AG09309 (cell line): ENCODE results near the gene TMEM130.

Experiments
- DNase-seq: peaks from one replicate; pipeline ENCODE4 v3.0.0-alpha.2; 2010; ENCODE audit warnings: low read depth
- H3K4me3 ChIP-seq: 2 replicates; pipeline ENCODE4 v1.5.1; 2011; ENCODE audit warnings: mild to moderate bottlenecking, low read depth, low read length, moderate library complexity; ENCODE audit not compliant: control insufficient read depth
- CTCF ChIP-seq: IDR thresholded peaks from 2 replicates; pipeline ENCODE4 v1.5.1; 2011; ENCODE audit warnings: mild to moderate bottlenecking, low read depth, low read length, inconsistent platforms; ENCODE audit not compliant: insufficient read depth, control insufficient read depth; ENCODE audit errors: missing control alignments

The TMEM130 gene

DNA sequence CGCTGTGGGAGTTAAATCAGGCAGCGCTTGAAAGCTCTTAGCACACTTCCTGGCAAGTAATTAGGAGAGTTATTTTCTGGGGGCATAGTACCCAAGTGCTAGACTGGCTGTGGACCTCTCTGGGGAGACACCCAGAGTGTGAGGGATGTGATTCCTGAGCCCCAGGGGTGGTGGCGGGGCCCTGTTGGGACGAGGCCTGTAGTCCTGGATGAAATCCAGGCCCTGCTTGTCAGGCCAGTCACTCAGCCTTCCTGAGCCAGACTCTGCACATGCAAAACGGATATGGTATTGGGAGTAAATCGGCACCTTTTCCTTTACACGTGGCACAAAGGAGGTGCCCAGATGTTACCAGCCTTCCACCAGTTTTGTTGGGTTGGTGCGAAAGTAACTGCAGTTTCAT, 39.7 kb upstream of the TMEM130 start:
- TF ChIP-seq CTCF = no peak
- no peak for DNase-seq
- H3K4me3 ChIP-seq = no peak overlapping the region

- no peak for DNase-seq
- H3K4me3 ChIP-seq = no peak overlapping the region
- no peak for TF ChIP-seq CTCF
These were observed 38.8 kb upstream of the TMEM130 start for GRCh38 chr7:98908585-98908984.

DNA sequence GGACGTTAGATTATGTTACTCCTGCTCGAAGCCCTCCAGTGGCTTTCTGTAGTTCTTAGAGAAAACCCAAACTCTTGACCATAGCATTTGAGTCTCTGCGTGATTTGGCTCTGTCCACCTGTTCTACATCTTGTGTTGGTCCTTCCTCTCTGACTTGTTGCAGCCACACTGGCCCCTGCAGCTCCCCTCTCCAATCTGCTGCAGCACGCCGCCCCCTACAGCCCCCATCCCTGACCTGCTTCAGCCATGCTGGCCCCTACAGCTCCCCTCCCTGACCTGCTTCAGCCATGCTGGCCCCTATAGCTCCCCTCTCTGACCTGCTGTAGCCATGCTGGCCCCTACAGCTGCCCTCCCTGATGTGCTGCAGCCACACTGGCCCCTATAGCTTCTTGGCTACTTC, 37.8 kb upstream of the TMEM130 start:
- TF ChIP-seq CTCF = no peak
- H3K4me3 ChIP-seq = no peak overlapping the region
- no peak for DNase-seq

GRCh38 chr7:98903246-98903645, 33.4 kb upstream of the TMEM130 start:
- H3K4me3 ChIP-seq = no peak overlapping the region
- TF ChIP-seq CTCF = no peak
- DNase-seq = no peak

DNA sequence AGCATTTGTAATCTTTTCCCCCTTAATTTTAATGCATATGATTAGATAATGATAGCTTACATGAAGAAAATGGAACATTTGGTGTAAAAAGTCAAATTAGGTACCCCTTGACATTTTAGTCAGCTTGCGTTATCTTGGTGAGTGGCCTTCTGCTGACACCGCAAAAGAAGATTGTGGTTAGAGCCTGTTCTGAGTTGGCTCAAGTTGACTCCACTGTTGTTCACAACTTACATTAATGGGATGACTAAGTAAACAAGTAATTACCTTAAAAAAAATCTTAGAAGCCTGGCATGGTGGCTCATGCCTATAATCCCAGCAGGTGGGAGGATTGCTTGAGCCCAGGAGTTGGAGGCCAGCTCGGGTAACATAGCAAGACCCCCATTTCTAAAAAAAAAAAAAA, 32.7 kb upstream of the TMEM130 start:
- TF ChIP-seq CTCF = no peak
- H3K4me3 ChIP-seq = no peak overlapping the region
- no peak for DNase-seq

- H3K4me3 ChIP-seq = no peak overlapping the region
- no peak for TF ChIP-seq CTCF
- DNase-seq = no peak
These were observed 31.0 kb upstream of the TMEM130 start for GRCh38 chr7:98900815-98901214.

GRCh38 chr7:98899816-98900215, 30.0 kb upstream of the TMEM130 start:
- no peak for DNase-seq
- TF ChIP-seq CTCF = no peak

More at GRCh38 chr7:98899816-98900215, 30.0 kb upstream of the TMEM130 start:
- H3K4me3 ChIP-seq = no peak overlapping the region
